Coronary artery (tissue), 2 donors: ENCODE measurements around the gene STXBP4.

Source experiments
- DNase-seq: peaks from one replicate; pipeline ENCODE4 v3.0.0-alpha.2; 2017; ENCODE audit warnings: low spot score
- H3K27ac ChIP-seq, 2 donors: fragments of 200-600 bp; sonication (generic); one replicate each; pipeline ENCODE4 v1.5.1; 2016 to 2019
- H3K4me3 ChIP-seq: fragments of 200-600 bp; sonication (generic); 2 replicates; pipeline ENCODE4 v1.5.1; 2016; ENCODE audit warnings: mild to moderate bottlenecking, moderate library complexity
- TF ChIP-seq, protein P1 (sequence below): fragments of 200-600 bp; sonication (generic); IDR thresholded peaks from one replicate; pipeline ENCODE4 v1.5.1; 2019; ENCODE audit warnings: antibody characterized with exemption

Gene STXBP4

DNA sequence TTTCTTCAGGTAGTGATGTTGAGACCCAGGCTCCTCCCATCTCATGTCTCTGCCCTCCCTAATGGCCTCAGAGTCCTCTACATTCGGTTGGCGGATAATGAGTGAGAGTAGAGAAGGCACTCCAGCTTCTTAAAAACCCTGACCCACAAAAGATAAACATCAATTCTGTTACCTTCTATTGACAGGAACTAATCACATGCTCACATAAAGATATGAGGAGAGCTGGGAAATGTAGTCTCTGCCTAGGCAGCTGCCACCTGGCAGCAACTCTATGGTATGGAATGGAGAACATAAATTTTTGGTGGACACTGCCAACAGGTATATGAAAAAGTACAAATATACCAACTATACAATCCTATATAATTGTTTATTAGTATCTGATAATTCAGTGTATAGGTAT, 185.5 kb downstream of the STXBP4 start:
- Histone ChIP-seq H3K4me3 (no peak overlapping the region), H3K27ac (no peak overlapping the region)
- TF ChIP-seq, protein P1, sequence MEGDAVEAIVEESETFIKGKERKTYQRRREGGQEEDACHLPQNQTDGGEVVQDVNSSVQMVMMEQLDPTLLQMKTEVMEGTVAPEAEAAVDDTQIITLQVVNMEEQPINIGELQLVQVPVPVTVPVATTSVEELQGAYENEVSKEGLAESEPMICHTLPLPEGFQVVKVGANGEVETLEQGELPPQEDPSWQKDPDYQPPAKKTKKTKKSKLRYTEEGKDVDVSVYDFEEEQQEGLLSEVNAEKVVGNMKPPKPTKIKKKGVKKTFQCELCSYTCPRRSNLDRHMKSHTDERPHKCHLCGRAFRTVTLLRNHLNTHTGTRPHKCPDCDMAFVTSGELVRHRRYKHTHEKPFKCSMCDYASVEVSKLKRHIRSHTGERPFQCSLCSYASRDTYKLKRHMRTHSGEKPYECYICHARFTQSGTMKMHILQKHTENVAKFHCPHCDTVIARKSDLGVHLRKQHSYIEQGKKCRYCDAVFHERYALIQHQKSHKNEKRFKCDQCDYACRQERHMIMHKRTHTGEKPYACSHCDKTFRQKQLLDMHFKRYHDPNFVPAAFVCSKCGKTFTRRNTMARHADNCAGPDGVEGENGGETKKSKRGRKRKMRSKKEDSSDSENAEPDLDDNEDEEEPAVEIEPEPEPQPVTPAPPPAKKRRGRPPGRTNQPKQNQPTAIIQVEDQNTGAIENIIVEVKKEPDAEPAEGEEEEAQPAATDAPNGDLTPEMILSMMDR, result no peak
- no peak for DNase-seq

DNA sequence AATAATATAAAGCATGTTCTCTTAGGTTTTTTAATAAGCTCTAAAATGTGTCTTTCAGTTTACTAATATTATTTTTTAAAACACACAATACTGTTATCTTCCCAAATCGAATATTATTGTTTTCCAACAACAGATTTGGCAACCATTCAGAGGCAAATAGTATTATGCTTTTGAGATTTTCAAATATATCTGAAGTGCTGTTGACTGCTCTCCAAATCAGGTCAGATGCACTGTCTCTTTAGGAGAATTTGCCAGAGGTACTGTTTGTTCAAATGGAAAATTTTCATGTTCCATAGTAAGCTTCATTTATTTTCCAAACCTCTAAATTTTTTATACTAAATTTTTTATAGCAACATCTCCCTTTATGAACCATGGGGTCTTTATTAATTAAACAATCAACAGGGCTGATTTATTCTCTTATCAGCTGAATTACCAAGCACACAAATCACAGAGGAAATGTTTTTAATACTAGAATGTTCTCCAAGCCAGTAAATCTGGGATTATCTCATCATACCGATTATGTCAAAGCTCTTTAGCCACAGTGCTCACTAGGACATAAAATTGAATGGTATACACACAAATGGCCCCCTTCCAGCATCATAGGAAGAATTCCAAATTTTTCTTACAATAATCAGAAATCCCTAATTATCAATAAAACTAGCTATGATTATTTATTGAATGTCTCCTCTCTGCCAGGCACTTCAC, 187.4 kb downstream of the STXBP4 start:
- TF ChIP-seq, protein P1, result no peak
- Histone ChIP-seq H3K27ac (no peak overlapping the region), H3K4me3 (no peak overlapping the region)
- no peak for DNase-seq

DNA sequence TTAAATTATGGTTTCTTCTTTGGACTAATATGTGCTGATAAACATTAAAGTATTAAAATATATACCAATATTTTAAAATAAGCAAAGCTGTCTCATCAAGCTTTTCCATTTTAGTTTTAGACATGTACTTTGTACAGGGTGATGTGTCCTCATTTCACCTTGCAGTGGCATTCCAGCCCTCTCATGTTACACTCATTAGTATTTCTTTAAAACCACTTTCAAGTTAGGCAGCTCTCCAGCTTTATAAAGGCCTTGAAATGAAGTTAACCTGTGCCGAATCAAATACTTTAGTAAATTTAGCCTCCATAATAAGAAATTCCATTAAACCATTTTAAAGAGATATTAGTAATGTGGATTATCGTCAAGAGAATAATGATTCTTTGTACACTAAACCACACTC, 188.6 kb downstream of the STXBP4 start:
- no peak for DNase-seq
- no peak overlapping the region for H3K27ac ChIP-seq
- no peak overlapping the region for H3K4me3 ChIP-seq
- TF ChIP-seq, protein P1, result no peak

DNA sequence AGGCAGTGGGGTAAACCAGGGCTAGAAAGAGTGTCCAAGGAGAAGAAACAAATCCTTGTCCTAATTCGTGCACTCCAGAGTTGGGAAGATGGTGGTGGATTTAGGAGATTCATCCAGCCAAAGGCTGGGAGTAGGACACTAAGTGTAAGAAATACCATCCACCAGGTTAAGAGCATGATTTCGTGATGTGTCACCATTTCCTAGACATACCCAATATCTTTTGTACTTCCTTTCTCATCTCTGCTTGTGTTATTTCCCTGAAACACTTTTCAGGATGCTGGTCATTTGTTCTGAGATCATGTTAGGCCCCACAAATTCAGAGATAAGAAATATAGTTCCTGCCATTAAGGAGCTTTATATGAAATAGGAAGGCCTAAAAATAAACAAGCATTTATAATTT, 189.9 kb downstream of the STXBP4 start:
- no peak for DNase-seq
- TF ChIP-seq, protein P1, result no peak
- Histone ChIP-seq H3K27ac (no peak overlapping the region), H3K4me3 (no peak overlapping the region)

DNA sequence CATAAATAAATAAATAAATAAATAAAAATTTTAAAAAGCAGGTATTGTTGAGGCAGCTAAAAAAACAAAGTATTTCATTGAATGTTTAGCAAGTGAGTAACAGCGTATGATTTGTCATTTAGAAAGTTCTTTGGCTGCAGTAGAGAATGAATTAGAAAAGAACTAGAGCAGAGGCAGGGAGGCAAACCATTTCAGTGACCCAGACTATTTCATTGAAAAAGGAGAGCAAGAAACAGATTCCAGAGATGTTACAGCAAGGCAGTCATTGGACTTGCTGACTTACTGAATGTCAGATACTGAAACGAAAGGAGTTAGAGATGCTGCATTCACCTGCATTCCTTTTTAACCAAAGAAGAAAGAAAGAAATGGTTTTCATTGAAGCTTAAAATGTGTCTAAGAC, 190.7 kb downstream of the STXBP4 start:
- DNase-seq, result no peak
- Histone ChIP-seq H3K27ac (no peak overlapping the region), H3K4me3 (no peak overlapping the region)
- TF ChIP-seq, protein P1, result no peak

DNA sequence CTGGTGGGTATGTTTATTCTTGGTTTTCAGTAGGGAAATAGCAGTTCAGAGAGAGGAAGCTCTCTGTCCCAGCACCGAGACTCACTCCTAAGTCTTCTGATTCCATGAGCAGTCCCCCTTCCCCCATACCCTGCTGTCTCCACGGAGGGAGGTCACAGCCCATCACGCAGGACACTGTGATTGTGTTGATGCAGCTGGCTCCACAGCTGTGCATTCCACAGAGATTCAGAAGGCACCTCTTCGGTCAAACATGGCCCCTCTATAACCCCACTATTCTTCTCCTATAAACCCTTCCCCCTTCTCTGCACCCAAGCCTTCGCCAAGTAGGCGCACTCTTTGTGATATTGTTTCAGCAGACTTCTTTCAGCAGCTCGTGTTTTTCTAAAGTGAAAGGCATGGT, 191.9 kb downstream of the STXBP4 start:
- Histone ChIP-seq H3K4me3 (no peak overlapping the region), H3K27ac (no peak overlapping the region)
- no peak for DNase-seq
- TF ChIP-seq, protein P1, result no peak

DNA sequence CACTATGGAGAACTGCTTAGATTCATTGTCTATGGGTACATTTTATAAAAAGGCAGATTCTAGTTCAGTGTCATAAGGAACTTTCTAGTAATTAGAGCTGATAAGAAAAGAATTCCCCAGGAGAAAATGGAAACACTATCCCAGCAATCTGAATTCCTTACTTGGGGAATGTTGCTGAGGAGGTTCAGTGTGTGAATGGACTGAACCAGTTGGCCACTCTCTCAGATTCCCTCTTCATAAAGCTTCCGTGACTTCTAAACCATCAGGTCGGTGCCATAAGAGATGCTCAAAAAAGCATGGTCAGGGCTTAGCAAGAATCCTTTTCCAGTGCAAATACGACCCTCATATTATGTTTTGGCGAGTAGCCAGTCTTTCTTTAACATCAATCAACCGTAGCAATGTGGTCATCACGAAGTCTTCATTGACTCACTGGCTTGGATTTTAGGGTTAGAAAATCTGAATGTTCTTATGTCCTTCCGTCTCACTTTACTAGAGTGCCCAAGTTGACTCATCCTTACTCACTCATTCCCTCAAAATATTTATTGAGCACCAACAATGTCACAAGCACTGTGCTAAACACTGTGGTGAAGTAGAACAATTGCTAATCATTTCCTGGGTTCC, 193.5 kb downstream of the STXBP4 start:
- no peak for DNase-seq
- Histone ChIP-seq H3K4me3 (no peak overlapping the region), H3K27ac (no peak overlapping the region)
- TF ChIP-seq, protein P1, result no peak
